Measurements from ENCODE around the gene ANKRD63.

Gene ANKRD63

DNA sequence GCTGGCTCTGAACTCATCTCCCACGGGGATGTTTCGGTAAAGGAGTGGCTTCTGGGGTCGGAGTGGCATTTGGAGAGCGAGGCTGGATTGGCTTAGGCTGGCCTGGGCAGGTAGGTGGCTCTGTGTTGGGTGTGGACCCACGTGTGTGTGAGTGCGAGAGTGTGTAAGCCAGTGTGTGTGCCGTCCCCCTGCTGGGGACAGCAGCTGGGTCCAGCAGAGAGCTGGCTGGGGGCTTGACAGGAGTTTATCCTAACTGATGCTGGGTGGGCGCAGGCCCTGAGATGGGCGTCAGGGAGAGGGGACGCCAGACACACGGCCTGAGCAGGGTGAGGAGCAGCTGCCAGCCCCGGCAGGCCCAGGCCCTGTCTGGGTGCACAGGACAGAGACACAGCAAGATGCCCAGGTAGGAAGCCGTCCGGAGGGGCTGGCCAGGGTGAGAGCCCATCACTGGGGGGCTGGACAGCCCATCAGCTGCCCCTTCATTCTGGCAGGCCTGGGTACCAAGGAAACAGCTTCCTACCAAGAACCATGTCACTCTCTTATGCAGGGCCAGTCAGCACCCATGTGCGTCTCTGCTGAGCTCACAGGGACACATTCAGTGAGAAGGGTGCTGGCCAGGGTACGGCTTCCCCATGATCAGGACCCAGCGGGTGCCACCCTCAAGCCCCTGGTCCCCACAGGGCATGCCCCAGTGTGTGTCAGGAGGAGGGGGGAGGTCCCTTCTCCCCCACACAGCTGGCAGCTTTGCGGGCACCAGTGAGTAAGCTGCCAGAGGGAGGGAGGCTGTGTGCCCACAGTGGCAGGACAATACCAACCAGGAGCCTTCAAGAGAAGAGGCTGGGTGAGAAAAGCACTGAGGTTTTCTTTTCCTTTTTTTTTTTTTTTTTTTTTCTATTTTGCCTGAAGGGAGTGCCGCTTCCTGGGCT lies 42.9 kb downstream of the ANKRD63 start:
- DNase-seq = no peak

GRCh38 chr15:40239404-40239692 lies 43.5 kb downstream of the ANKRD63 start:
- DNase-seq = no peak

DNA sequence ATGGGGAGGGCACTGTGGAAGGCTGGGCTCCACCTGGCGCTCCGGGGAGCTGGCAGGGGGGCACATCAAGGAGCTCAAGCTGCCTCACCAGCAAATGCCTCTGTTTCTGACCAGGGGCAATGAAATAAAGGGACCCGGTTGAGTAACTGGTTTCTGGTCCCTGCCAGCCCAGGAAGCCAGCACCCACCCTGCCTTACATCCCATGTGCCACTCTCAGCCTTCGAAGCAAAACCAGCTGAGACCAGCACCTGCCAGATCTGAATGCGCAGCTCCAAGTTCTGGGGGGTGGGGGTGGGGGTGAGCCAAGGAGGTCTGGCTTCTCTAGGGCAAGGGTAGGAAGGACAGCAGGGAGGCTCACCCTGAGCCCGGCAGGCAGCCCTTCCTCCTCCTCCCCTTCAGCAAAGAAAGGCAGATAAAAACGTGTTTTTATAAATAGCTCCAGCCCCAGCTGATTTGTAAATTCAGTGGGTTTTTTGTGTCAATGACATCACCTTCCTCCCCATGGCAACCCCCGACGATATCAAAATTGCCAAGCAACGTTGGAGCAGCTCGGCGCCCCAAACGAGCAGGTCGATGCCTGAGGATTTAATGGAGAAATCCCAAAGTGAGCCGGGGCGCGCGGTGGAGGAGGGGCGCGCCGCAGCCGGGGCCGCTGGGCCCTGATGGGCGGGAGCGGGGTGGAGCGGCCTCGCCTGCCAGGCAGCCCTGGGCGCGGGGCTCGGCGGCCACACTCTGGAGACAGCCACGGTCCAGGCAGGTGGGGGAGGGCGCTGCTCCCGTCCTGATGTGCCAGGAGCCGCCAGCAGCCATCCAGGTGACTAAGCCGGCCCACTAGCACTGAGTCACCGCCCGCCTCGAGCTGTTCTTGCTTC lies 44.1 kb downstream of the ANKRD63 start, which contains the start of gene PAK6:
PAK6 (plus strand) TSS at position 532 of the 872 bp plus-strand sequence. CDS start 25,723 bp downstream, outside the sequence.
- DNase-seq = peak; percentile 19 to 22

DNA sequence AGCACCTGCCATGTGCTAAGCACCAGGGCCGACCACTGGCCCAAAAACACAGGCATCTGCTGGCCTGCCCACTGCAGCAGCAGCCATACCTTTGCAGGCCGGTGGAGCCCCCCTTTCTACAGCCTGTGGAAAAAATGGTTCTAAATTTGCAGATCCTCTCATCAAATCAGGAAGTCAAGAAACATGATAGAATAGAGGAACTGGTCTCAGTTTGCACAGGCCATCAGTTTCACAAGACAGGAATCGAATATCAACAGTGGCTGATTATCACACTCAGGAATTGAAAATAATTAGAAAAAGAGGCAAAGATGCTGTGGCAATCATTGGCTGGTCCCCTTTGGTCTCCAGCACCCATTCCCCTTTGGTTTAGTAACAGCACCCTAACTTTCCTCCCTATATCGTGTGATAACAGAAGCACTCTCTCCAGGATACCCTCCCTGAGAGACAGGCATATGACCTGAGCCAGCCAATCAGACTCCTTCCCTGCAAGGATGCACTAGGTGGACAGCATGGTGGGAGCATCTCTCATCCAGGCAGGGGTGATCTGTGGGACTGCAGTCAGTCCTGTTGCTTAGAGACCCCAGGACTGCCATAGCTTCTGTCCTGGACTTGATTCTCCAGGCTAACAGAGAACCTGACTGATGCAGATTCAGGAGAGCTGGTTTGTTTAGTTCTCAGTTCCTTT lies 47.5 kb downstream of the ANKRD63 start:
- no peak for DNase-seq

DNA sequence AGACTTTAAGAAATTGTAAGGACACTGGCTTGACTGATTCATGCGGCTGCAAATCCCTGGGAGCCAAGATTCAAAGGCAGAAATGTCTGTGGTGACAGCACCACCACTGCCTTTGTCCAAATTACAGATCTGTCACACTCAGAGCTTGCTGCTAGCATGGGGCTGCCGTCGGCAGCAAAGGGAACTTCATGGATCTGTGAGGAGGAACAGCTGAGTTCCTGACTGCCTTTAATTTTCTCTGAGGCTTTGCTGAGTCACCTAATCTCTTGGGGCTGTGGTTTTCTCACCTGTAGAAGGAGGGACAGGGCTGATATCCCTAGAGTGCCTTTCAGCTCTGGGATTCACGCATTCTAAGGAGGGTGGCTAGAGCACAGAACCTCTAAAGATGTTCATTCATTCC lies 48.1 kb downstream of the ANKRD63 start:
- DNase-seq = no peak

DNA sequence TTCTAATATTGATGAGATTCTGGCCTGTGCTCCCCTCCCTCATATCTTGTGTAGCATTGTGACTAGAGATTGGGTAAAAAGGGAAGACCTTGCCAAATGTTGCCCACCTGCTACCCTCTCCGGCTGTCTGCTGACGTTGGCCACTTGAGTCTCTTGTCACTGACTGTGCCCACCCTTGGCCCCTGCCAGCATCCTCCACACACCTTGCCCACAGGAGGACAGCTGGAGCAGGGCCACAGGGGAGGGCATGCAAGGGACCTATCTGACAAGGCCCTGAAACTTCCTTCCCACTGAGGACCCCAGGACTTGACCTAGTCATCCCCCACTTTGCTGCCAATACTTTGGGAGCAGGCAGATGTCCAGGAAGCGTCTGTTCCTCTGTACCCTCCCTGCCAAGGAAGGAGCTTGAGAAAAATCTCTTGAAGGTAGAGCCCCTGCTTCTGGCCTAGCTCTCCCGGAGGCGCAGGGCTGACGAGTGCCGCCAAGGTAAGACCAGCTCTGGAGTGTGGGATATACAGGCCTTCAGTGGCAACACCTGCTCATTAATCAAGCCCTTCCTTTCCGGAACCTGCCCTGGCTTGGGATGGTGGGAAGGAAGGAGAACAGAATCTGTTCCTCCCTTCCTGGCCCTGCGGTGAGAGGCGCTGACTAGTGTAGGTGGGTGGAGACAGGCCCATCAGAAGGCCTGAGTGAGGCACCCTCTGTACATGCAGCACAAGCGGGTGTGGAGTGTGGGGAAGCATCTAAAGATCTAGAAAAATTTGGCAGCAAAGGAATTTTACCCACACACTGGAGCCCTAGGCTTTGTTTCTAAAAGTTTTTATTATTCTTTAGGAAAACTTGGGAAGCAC lies 48.9 kb downstream of the ANKRD63 start:
- DNase-seq = no peak

GRCh38 chr15:40232625-40233070 lies 50.2 kb downstream of the ANKRD63 start:
- no peak for DNase-seq
